HG03045 (cell line): ENCODE data around the gene CHMP1A.
"Not testable (repeated sequence)": the region's sequence is repeated elsewhere in the genome, so short reads cannot be mapped to it uniquely, and the experiment has no call there.

Experiments used
- ATAC-seq: cut with Tn5 transposase; IDR thresholded peaks from one replicate; pipeline ENCODE4 v1.9.1; 2021; ENCODE audit warnings: mild to moderate bottlenecking, moderate library complexity; ENCODE audit not compliant: unreplicated experiment

The CHMP1A gene

GRCh38 chr16:89693289-89693731, 35.8 kb upstream of the CHMP1A start:
- ATAC-seq = no peak

GRCh38 chr16:89691986-89692569, 34.6 kb upstream of the CHMP1A start:
- no peak for ATAC-seq

GRCh38 chr16:89691231-89691985, 33.9 kb upstream of the CHMP1A start:
- no peak for ATAC-seq

- no peak for ATAC-seq
These were observed 32.9 kb upstream of the CHMP1A start for GRCh38 chr16:89690392-89690901.

GRCh38 chr16:89689621-89690020, 32.1 kb upstream of the CHMP1A start:
- ATAC-seq = not testable (repeated sequence)

- ATAC-seq = no peak
These were observed 31.6 kb upstream of the CHMP1A start for GRCh38 chr16:89689142-89689541.

GRCh38 chr16:89688395-89688794, 30.9 kb upstream of the CHMP1A start:
- ATAC-seq = no peak

- ATAC-seq = peak; percentile 34
These were observed 29.8 kb upstream of the CHMP1A start for GRCh38 chr16:89687092-89687940.

- ATAC-seq = peak; percentile 73
These were observed 29.1 kb upstream of the CHMP1A start, which contains the start of gene CDK10 for GRCh38 chr16:89686520-89687091. CDK10 (plus strand) TSS chr16:89686689; CDS start chr16:89686711, 22 bp downstream.

- ATAC-seq = no peak
These were observed 28.4 kb upstream of the CHMP1A start for GRCh38 chr16:89685916-89686315.

GRCh38 chr16:89678258-89678657, 20.8 kb upstream of the CHMP1A start:
- no peak for ATAC-seq

- no peak for ATAC-seq
These were observed 14.9 kb upstream of the CHMP1A start for GRCh38 chr16:89672177-89672941.

- not testable (repeated sequence) for ATAC-seq
These were observed 14.1 kb upstream of the CHMP1A start for GRCh38 chr16:89671565-89671964.

GRCh38 chr16:89670496-89671431, 13.3 kb upstream of the CHMP1A start:
- no peak for ATAC-seq

GRCh38 chr16:89669755-89670154, 12.2 kb upstream of the CHMP1A start:
- no peak for ATAC-seq

GRCh38 chr16:89668790-89669158, 11.3 kb upstream of the CHMP1A start:
- ATAC-seq = no peak

GRCh38 chr16:89667633-89668032, 10.1 kb upstream of the CHMP1A start:
- ATAC-seq = no peak

- ATAC-seq = not testable (repeated sequence)
These were observed 9.5 kb upstream of the CHMP1A start for GRCh38 chr16:89667000-89667399.

GRCh38 chr16:89664238-89664637, 6.7 kb upstream of the CHMP1A start:
- ATAC-seq = not testable (repeated sequence)
